Fibroblast of lung (primary cell): ENCODE results near the gene SNX18. TPM values are rescaled to one million over a fixed set of nuclear protein-coding genes. Genes with fewer than 3 reads are reported as not detected.

ENCODE experiments used
- DNase-seq, 2 donors: peaks; one replicate each; pipeline versions ENCODE4 v3.0.0 to v3.0.0-alpha.2; 2010; ENCODE audit warnings: low read depth in 2 of 2
- H2AFZ ChIP-seq: 2 replicates; pipeline ENCODE4 v1.5.1; 2012; ENCODE audit warnings: low read length, control low read depth, inconsistent platforms
- H3K27ac ChIP-seq: 2 replicates; pipeline ENCODE4 v1.5.1; 2011; ENCODE audit warnings: low read length, control low read depth; ENCODE audit not compliant: insufficient read depth
- H3K27me3 ChIP-seq: 2 replicates; pipeline ENCODE4 v1.5.1; 2011; ENCODE audit warnings: mild to moderate bottlenecking, low read length; ENCODE audit not compliant: control insufficient read depth, insufficient read depth
- H3K36me3 ChIP-seq: 2 replicates; pipeline ENCODE4 v1.5.1; 2011; ENCODE audit warnings: low read length; ENCODE audit not compliant: control insufficient read depth, insufficient read depth
- H3K4me1 ChIP-seq: 2 replicates; pipeline ENCODE4 v1.5.1; 2011; ENCODE audit warnings: low read length; ENCODE audit not compliant: control insufficient read depth, insufficient read depth; ENCODE audit errors: extremely low read depth
- H3K4me2 ChIP-seq: 2 replicates; pipeline ENCODE4 v1.5.1; 2011; ENCODE audit warnings: low read length, control low read depth; ENCODE audit not compliant: insufficient read depth; ENCODE audit errors: extremely low read depth
- H3K4me3 ChIP-seq, 4 experiments: fragments of 200-600 bp in 1 of 4; sonication (generic) in 1 of 4; replicated peaks in 1 of 4; 2 replicates each; pipeline ENCODE4 v1.5.1; 2011 to 2016; ENCODE audit warnings: low read length in 4 of 4, low read depth in 3 of 4, mild to moderate bottlenecking in 3 of 4, control low read depth in 2 of 4, inconsistent platforms in 1 of 4, mixed read lengths in 1 of 4; ENCODE audit not compliant: insufficient read depth in 1 of 4; ENCODE audit errors: control extremely low read depth in 1 of 4
- H3K79me2 ChIP-seq: 2 replicates; pipeline ENCODE4 v1.5.1; 2012; ENCODE audit warnings: mild to moderate bottlenecking, low read length, inconsistent platforms; ENCODE audit not compliant: control insufficient read depth, insufficient read depth
- H3K9ac ChIP-seq: 2 replicates; pipeline ENCODE4 v1.5.1; 2011; ENCODE audit warnings: mild to moderate bottlenecking, low read length, control low read depth; ENCODE audit not compliant: insufficient read depth
- H3K9me3 ChIP-seq: 2 replicates; pipeline ENCODE4 v1.5.1; 2012; ENCODE audit warnings: low read depth, low read length; ENCODE audit not compliant: control insufficient read depth, insufficient read depth
- H4K20me1 ChIP-seq: 2 replicates; pipeline ENCODE4 v1.5.1; 2011; ENCODE audit warnings: low read length; ENCODE audit not compliant: control insufficient read depth, insufficient read depth; ENCODE audit errors: extremely low read depth
- EZH2 ChIP-seq: IDR thresholded peaks from 2 replicates; pipeline ENCODE4 v1.5.1; 2012; ENCODE audit warnings: low read length, control low read depth, mild to moderate bottlenecking; ENCODE audit errors: missing control alignments
- polyA plus RNA-seq, 2 donors: library from polyadenylated mRNA; depleted of rRNA in 1 of 2; stranded (reverse) in 1 of 2; unstranded in 1 of 2; fragments of >200 nt; gene quantifications; 2 replicates each; pipeline ENCODE4 v1.2.1, GENCODE V29; 2011 to 2012; ENCODE audit warnings: missing spikeins in 1 of 2
- total RNA-seq: library from RNA; depleted of rRNA; stranded (reverse); fragments of >200 nt; gene quantifications from 2 replicates; pipeline ENCODE4 v1.2.1, GENCODE V29; 2014
- TF ChIP-seq, protein P1 (sequence below), 2 donors: IDR thresholded peaks in 1 of 2; conservative IDR thresholded peaks in 1 of 2; 1 replicate in 1 of 2; 2 replicates in 1 of 2; pipeline ENCODE4 v1.5.1; 2011 to 2012; ENCODE audit warnings: low read length in 2 of 2, control low read depth in 1 of 2, inconsistent platforms in 1 of 2, low read depth in 1 of 2, mild to moderate bottlenecking in 1 of 2

The SNX18 gene
- total and polyA plus RNA-seq, 2 donors (not counting 1 experiment from before 2014, with no cell fraction given): 80.1 to 109 TPM

DNA sequence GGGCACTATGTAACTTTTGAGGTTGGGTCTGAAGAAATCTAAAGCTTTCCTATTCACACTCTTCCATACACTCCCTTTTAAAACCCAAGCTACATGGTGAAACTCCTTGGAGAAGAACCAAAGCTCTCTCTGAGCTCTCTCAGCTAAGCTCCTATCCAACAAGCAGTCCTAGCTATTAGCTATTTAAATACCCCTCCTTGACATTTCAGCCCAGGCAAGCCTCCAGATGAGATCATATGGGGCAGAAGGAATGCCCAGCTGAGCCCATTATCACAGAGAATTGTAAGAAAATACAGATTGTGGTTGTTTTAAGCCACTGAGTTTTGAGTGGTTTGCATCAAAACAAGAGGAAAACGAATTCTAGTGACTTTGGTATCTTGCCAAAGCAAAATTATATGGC is 46.9 kb upstream of the SNX18 start:
- Histone ChIP-seq H3K27me3 (no peaks in the 10 kb centered on the region), H3K4me3 (peak overlapping the region in 1 of 4 experiments; percentile 47), H3K9me3 (no peaks in the 10 kb centered on the region), H3K27ac (peak overlapping the region; percentile 38), H3K79me2 (no peaks in the 10 kb centered on the region), H3K9ac (no peak overlapping the region), H3K4me1 (peaks cover 3% of the 10 kb centered on the region), H3K36me3 (no peaks in the 10 kb centered on the region), H3K4me2 (peak overlapping the region; percentile 76), H2AFZ (no peak overlapping the region), H4K20me1 (no peaks in the 10 kb centered on the region)
- DNase-seq: peak; percentile 69 to 70
- TF ChIP-seq, protein P1, sequence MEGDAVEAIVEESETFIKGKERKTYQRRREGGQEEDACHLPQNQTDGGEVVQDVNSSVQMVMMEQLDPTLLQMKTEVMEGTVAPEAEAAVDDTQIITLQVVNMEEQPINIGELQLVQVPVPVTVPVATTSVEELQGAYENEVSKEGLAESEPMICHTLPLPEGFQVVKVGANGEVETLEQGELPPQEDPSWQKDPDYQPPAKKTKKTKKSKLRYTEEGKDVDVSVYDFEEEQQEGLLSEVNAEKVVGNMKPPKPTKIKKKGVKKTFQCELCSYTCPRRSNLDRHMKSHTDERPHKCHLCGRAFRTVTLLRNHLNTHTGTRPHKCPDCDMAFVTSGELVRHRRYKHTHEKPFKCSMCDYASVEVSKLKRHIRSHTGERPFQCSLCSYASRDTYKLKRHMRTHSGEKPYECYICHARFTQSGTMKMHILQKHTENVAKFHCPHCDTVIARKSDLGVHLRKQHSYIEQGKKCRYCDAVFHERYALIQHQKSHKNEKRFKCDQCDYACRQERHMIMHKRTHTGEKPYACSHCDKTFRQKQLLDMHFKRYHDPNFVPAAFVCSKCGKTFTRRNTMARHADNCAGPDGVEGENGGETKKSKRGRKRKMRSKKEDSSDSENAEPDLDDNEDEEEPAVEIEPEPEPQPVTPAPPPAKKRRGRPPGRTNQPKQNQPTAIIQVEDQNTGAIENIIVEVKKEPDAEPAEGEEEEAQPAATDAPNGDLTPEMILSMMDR (conservative IDR thresholded peaks at IDR 0.05 in 1 of 2, IDR thresholded peaks at IDR 0.05 in 1 of 2; ENCODE audit: low read depth in 1 of 2, low read length in 2 of 2): no peak
- TF ChIP-seq EZH2: no peak

DNA sequence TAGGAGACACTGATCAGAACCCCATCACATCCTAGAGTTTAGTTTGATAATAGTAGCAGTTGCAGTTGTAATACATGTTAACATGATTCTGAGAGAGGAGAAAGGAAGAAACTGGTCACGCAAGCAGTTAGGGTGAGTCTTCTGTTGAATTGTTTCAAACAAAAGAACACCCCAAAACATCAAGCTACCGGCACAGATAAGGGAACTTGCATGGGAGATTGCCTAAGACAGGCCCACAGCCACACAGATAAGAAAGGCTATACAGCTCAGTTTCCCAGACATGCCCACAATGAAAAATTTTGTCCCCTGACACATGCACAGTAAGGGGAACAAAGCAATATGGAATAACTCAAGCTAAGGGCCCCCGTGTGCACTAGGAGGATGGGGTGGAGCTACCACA is 46.2 kb upstream of the SNX18 start:
- Histone ChIP-seq H4K20me1 (no peaks in the 10 kb centered on the region), H3K27me3 (no peaks in the 10 kb centered on the region), H2AFZ (no peak overlapping the region), H3K36me3 (no peaks in the 10 kb centered on the region), H3K9ac (no peak overlapping the region), H3K27ac (no peak overlapping the region), H3K4me1 (peaks cover 3% of the 10 kb centered on the region), H3K79me2 (no peaks in the 10 kb centered on the region), H3K4me2 (no peak overlapping the region), H3K9me3 (no peaks in the 10 kb centered on the region), H3K4me3 (no peak overlapping the region)
- no peak for DNase-seq
- TF ChIP-seq EZH2: no peak
- TF ChIP-seq, protein P1 (conservative IDR thresholded peaks at IDR 0.05 in 1 of 2, IDR thresholded peaks at IDR 0.05 in 1 of 2; ENCODE audit: low read depth in 1 of 2, low read length in 2 of 2): no peak

DNA sequence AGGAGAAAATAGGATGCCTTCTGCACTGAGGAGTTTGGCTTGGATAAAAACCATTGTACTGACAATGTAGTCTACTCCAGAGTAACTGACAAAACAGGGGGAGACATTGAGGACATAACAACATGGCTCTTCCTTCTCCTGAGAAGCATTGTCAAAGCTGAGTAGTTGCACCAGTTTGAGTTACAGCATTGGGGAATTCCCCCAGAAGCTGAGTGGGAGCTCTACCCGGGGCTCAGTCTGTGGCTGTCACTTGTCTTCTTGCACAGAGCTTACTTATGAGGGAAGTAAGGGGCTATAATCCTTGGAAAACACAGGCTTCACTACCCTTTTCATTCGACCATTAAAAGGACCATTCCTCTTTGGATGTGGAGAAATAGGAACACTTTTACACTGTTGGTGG is 40.9 kb upstream of the SNX18 start:
- no peak overlapping the region for H2AFZ ChIP-seq
- no peaks in the 10 kb centered on the region for H3K36me3 ChIP-seq
- no peak overlapping the region for H3K4me2 ChIP-seq
- no peaks in the 10 kb centered on the region for H4K20me1 ChIP-seq
- no peaks in the 10 kb centered on the region for H3K9me3 ChIP-seq
- no peak overlapping the region for H3K4me3 ChIP-seq
- TF ChIP-seq EZH2: no peak
- TF ChIP-seq, protein P1 (conservative IDR thresholded peaks at IDR 0.05 in 1 of 2, IDR thresholded peaks at IDR 0.05 in 1 of 2; ENCODE audit: low read depth in 1 of 2, low read length in 2 of 2): no peak
- H3K79me2 ChIP-seq: no peaks in the 10 kb centered on the region
- DNase-seq: no peak
- H3K27me3 ChIP-seq: peaks cover 2% of the 10 kb centered on the region
- no peaks in the 10 kb centered on the region for H3K4me1 ChIP-seq
- H3K9ac ChIP-seq: no peak overlapping the region
- no peak overlapping the region for H3K27ac ChIP-seq
